Stimulated activated CD4-positive, alpha-beta T cell treated with anti-CD3 and anti-CD28 coated beads, Interleukin-1b, Interleukin-23, amount 100 ng/mL, for 4 hours (primary cell): ENCODE data around the gene TLX2.
A peak's percentile ranks its signal among the peaks of the same experiment; 100 is the strongest.
"Not testable (repeated sequence)": the region's sequence is repeated elsewhere in the genome, so short reads cannot be mapped to it uniquely, and the experiment has no call there.

Experiments used
- DNase-seq, 2 donors: peaks; one replicate each; pipeline ENCODE4 v3.0.0-alpha.2; 2020; ENCODE audit warnings: low read depth in 2 of 2

TLX2 gene

DNA sequence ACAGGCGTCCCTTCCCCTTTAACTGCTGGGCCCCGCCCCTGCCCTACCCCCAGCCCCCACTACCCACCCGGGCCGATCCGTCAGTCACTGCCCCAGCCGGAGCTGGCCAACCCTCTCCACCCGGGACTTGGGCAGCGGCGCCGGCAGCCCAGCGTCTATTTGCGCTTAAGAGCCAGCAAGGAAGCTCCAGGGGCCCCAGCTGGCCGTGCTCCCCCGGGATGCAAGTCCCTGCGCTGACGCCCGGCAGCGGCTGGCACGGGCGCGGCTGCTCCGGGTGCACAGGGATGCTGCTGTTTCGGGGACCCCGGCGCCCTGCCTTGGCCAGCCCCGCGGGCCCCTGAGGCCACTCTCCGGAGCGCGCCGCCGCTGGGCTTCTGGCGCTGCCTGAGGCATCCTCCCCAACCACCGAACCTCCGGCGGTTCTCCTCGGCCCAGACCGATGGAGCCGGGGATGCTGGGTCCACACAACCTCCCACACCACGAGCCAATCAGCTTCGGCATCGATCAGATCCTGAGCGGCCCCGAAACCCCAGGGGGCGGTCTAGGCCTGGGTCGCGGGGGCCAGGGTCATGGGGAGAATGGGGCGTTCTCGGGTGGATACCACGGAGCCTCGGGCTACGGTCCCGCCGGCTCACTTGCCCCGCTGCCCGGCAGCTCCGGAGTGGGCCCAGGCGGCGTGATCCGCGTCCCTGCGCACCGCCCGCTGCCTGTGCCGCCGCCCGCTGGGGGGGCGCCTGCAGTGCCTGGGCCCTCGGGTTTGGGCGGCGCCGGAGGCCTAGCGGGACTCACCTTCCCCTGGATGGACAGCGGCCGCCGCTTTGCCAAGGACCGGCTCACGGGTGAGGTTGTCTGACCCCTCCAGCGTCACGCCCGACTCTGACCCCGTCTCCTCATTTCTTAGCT is at the start of gene TLX2:
Gene TLX2, plus strand, starts transcription at position 83 of the 903 bp plus-strand sequence. Its CDS starts 357 bp downstream, at position 440.
- no peak for DNase-seq

- DNase-seq = not testable (repeated sequence)
These were observed 43.5 kb upstream of the TLX2 start for GRCh38 chr2:74470742-74471141.

DNA sequence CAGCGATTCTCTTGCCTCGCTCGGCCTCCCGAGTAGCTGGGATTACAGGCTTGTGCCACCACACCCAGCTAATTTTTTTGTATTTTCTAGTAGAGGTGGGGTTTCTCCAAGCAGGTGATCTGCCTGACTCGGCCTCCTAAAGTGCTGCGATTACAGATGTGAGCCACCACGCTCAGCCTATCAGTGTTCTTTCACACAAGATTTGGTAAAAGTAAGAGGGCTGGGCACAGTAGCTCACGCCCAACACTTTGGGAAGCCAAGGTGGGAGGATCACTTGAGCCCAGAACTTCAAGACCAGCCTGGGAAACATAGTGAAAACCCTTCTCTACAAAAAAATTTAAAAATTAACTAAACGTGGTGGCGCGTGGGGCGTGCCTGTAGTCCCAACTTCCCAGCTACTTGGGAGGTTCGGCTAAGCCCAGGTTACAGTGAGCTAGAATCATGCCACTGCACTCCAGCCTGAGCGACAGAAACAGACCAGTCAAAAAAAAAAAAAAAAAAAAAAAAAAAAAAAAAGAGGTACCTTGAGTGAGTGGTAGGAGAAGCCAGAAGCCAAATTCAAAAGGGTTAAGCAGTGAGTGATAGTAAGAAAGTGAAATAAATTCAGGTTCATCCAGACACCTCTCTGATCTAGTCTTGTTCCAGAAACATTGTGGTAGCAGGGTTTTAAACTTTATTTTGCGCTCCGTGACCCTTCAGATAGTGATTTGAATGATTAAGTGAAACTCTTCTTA is 42.8 kb upstream of the TLX2 start:
- no peak for DNase-seq

DNA sequence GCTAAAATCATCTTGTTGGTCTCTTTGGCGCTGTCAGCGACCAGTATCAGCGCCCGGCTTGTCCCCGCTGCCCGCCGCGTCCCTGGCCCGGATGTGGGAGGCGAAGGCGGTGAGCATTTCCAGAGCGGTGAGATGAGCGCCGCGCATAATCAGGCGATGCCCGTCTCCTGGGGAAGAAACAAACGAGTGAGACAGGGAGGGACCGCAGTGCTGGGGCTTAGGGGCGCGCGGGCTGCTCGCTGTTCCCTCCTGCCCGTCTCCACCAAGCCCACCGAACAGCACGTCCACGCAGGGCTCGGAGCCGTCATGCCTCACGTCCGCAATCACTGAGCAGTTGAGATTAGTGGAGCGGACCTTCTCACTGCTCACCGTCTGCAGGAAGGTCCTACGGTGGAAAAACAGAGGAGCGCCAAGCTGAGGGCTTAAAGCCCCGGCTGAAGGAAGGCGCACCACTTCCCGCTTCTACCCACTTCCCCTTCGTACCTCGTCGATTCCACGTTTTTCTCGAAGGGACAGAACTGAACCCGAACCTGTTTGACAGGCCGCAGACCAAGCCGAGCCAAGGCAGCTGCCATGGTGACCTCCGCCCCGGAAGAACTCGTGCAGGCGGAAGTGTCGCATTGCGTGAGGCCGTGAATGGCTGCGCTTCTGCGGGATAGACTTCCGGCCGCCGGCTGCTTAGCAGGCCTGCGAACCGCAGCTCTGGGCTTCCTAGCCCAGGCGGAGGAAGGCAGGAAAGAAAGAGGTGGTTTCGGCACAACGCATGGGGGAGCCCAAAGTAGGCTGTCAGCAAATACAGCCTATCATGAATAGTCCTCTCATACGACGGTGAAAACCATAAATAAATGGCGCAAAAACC is 41.9 kb upstream of the TLX2 start, which contains the start of gene MRPL53:
Gene MRPL53, minus strand, starts transcription at position 595 of the 859 bp plus-strand sequence. Its CDS starts 20 bp downstream, at position 575.
- peak; percentile 96 for DNase-seq

DNA sequence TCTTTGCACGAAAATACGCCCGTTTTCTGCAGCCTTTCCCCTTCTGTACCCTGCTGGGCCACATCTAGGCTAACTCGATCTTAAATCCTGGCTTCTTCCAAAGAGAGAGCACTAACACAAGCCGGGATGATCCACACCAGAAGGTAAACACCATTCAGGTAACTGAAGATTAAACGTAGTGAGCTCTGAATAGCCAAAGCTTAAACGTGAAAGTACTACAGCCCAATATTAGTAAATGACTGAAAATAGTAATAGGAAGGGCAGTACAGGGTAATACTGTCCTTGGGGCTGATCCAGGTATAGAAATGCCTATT is 41.3 kb upstream of the TLX2 start:
- DNase-seq = no peak

DNA sequence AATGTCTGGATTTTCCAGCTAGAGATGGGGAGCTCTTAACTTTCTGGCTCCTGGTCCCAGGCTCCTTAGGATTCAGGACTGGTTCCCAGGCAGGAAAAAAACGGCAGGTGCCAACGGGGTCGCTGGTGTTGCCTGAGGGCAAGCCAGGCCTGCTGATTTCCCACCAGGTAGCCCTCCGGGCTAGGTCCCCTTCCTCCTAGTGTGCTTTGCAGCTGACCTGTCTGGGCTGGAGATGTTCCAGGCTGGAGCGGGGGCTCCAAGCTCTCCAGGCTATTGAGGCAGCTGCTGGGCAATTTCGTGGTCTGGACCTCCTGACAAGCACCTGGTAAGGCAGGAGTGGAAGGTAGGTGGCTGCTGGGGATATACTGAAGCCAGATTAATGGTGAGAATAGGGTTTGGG is 39.8 kb upstream of the TLX2 start:
- no peak for DNase-seq

DNA sequence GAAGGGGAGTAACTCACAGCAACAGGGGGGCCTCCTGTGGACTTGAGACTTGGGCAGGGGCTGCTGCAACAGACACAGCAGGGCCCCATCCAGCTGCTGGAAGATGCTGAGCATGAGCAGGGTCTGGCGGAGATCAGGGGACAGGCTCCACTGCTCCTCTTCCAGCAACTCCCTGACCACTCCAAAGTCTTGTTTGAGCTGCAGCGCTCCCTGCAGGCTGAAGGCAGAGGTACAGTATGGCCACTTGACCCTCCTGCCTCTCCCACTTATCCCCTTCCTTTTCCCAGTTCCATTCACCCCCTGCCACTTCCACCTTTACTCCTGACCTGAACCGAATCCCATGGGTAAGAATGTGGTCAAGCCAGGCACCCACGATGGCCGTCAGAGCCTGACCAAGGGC is 39.4 kb upstream of the TLX2 start:
- no peak for DNase-seq

DNA sequence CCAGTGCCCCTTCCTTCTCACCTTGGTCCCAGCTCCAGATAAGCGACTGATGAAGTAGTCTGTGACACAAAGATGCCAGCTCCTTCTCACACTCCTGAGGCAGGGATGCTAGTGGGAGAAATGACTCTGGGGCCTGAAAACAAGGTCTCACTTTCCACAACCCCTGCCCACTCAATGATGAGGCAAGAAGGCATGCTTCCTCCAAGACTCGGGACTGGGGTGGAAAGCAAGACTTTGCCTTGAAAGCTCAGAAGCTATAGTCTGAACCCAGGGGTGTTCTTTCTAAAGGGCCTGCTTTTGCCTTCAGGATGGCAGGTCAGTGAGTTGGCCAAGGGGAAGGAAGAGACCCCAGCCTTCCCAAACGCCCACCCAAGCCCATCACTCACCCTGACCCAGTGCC is 32.8 kb upstream of the TLX2 start:
- DNase-seq = no peak

DNA sequence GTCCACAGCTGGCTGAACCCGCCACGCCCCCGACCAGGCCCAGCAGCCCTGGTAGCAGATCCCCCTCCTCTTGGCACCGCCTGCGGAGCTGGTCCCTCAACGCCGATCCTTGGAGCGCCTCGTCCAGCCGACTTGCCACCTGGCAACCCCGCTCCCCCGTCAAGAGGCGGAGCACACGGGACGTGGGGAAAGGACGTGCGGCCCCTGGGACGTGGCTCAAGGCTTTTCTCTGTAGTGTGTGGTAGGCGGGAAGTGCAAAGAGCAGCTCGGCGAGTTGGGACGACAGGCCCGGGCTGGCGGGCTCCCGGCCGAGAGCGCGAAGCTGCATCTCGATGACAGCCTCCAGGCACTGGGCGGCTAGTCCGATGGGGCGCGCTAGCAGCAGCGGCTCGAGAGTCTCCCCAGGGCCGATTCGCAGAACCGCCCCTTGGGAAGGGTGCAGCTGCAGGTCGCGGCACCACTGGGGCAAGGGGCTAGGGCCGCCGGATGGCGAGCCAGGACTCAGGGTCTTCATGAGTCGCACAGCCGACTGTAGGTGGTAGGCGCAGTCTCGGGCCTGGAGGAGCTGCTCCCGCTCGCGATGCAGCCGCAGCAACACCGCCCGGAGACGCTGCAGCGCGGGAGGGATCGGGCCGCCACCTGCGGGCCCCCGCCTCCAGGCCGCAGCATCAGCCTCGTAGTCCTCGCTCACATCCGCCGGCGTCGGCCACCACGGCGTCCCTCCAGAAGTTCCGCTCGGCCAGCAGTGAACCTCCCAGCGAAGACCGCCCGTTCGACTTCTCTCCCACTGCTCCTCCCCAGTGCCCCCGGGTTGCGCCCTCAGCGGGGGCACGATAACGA is 32.1 kb upstream of the TLX2 start:
- DNase-seq = no peak

GRCh38 chr2:74482801-74483674 is 31.2 kb upstream of the TLX2 start, which contains the start of the genes CCDC142 and TTC31:
Gene CCDC142 (minus strand): TSS chr2:74482998. CDS start chr2:74482837, 161 bp downstream.
Gene TTC31 (plus strand): TSS chr2:74483081. CDS start chr2:74483096, 15 bp downstream.
- DNase-seq = peak; percentile 85 to 86

DNA sequence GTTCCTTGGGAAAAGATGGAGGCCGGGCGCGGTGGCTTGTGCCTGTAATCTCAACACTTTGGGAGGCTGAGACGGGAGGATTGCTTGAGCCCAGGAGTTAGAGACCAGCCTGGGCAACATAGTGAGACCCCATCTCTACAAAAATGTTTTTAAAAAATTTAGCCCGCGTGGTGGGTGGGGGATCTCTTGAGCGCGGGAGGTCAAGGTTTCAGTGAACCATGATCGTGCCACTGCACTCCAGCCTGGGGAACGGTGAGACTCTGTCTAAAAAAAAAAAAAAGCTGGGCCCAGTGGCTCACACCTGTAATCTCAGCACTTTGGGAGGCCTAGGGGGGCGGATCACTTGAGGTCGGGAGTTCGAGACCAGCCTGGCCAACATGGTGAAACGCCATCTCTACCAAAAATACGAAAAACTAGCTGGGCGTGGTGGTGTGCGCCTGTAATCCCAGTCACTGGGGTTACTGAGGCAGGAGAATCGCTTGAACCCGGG is 30.5 kb upstream of the TLX2 start:
- DNase-seq = not testable (repeated sequence)

DNA sequence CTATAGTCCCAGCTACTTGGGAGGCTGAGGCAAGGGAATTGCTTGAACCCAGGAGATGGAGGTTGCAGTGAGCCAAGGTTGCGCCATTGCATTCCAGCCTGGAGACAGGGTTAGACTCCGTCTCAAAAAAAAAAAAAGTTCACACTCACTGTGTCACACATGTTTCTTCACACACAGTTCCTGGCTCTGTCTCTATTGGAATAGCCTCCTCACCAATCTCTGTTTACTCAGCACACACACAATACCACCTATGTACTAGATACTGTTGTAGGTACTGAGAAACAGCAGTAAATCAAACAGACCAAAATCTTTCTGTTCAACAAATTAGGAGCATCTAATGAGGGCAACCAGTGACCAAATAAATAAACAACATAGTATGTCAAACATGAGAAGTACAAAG is 28.1 kb upstream of the TLX2 start:
- DNase-seq = no peak

DNA sequence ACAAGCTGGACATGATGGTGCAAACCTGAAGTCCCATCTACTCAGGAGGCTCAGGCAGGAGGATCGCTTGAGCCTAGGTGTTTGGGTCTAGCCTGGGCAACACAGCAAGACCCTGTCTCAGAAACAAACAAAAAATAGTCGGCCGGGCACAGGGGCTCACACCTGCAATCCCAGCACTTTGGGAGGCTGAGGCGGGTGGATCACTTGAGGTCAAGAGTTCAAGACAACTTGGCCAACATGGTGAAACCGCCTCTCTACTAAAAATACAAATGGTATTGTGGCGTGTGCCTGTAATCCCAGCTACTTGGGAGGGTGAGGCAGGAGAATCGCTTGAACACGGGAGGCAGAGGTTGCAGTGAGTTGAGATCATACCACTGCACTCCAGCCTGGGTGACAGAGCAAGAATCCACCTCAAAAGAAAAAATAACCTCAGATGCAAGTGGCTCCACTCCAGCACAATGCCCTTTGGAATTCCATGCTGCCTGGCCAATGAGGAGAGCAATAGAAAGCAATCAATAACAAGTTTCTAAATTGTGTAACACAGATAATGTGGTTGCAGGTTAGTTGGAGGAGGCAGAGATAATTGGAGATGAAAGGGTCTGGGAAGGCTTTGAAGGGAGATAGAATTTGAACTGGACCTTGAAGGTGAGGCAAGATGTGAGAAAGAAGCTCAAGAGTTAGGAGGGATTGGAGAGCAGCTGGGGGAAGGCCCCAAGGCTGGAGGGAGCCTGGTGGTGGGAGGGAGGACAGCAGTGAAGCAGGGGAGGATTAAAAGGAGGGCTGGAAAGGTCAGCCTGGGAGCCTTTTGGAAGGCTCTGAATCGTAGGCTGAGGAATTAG is 25.4 kb upstream of the TLX2 start:
- DNase-seq = no peak

- no peak for DNase-seq
These were observed 24.3 kb upstream of the TLX2 start for GRCh38 chr2:74489906-74490305.

DNA sequence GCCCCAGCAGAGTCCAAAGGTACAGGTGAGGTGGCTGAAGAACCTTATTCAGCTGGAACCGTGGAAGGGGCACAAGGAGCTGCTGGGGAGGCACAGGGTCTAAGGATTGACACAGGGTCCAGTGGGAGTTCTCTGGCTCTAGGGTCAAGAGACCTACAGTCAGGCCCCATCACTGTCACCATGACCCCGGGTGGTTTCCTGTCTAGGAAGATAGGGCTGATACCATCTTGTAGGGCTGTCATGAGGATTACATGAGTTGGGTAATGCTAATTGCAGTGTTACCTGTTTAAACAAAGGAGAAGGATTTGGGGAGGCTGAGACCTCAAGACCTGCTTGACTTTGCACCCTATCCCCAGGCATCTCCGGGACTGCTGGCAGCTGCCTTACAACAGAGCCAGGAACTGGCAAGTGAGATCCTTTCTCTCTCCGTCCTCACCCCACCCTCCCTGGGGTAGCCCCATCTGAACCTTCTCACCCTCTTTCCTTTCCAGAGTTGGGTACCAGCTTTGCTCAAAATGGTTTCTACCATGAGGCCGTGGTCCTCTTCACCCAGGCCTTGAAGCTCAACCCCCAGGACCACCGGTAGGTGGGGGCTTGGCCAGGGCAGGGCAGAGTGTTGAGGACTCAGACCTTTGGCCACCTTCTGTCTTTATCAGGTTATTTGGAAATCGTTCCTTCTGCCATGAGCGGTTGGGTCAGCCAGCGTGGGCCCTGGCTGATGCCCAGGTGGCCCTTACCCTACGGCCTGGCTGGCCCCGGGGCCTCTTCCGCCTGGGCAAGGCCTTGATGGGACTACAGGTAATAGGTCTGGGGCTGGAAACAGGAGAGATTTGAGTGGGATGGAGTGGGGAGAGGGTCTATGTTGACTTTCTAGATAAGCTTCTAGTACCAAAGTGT is 22.4 kb upstream of the TLX2 start:
- no peak for DNase-seq

DNA sequence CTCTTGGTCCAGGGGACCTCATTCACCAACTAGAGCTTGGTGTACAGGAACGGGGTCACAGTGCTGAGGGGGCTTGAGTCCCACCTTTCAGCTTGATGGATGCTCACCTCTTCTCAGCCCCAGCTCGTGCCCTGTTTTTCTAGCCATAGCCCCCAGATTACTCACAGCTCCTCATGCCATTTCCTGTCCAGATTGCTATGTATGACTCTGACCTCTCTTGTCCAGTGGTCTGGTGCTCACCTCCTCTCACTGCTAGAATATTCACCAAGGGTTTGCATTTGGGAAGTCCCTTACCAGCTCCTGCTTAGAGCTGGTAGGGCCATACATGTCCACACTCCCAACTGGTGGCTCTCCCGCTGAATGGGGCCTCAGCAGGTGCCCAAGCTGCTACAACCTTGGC is 20.7 kb upstream of the TLX2 start:
- DNase-seq = no peak

DNA sequence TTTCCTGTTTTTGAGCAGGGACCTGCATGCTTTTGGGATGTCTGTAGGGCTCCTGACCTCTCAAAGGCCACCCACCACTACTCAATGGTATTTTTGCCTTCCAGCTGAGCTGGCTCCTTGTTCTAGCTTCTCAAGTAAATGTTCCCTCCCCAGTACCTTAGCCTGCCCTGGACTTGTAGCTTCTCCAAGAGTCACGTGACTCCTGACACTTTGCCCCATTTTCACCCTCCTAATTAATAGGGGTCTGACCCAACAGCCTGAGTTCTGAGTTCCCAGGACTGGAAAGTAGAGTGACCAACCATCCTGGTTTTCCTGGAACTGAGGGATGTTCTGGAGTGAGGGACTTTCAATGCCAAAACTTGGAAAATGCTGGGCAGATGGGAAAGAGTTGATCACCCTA is 18.8 kb upstream of the TLX2 start:
- no peak for DNase-seq
